Epidermal melanocyte (primary cell): Measurements from ENCODE around the gene EPHA1.

Experiments used
- DNase-seq: peaks from one replicate; pipeline ENCODE4 v3.0.0; 2011; ENCODE audit warnings: low spot score; ENCODE audit not compliant: insufficient read length

EPHA1 gene

GRCh38 chr7:143374561-143374960 is 34.1 kb downstream of the EPHA1 start:
- no peak for DNase-seq

DNA sequence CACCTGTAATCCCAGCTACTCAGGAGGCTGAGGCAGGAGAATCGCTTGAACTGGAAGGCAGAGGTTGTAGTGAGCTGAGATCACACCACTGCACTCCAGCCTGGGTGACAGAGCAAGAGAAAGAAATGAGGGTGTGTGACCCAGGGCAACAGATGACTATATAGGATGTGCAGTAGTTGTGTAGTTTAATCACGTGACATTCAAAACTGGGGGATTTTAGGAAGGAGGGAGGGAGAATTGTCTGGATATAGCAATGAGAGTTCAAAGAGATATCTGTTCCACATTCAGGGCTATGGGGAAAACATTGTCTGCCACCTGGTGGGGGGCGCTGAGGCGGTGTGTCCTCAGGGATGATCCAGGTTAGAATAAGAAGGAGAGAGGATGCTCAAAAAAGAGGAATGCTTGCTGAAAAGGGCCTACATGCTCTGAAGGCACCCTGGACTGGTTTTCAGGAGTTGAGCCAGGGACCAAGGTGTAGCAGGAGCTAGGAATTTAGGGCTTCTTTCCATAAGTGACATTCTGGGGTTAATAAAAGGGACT is 35.3 kb downstream of the EPHA1 start:
- no peak for DNase-seq

DNA sequence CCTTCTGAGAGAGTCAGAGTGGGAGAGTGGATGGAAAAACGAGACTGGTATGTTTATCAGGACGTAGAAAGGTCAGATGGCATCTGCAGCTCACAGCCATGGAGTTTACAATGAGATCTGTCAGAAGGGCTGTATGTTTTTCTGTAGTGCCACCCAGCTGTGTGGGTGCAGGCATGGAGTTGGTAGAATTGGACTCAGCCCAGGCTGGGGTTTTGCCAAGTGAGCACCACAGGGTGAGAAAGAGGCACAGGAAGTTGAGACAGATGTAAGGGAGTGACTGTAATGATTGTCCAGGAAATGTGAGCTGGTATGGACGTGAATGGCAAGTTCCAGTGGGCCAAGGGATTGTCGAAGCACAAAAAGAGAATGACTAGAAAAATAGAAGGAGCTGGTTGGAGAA is 36.6 kb downstream of the EPHA1 start:
- no peak for DNase-seq

DNA sequence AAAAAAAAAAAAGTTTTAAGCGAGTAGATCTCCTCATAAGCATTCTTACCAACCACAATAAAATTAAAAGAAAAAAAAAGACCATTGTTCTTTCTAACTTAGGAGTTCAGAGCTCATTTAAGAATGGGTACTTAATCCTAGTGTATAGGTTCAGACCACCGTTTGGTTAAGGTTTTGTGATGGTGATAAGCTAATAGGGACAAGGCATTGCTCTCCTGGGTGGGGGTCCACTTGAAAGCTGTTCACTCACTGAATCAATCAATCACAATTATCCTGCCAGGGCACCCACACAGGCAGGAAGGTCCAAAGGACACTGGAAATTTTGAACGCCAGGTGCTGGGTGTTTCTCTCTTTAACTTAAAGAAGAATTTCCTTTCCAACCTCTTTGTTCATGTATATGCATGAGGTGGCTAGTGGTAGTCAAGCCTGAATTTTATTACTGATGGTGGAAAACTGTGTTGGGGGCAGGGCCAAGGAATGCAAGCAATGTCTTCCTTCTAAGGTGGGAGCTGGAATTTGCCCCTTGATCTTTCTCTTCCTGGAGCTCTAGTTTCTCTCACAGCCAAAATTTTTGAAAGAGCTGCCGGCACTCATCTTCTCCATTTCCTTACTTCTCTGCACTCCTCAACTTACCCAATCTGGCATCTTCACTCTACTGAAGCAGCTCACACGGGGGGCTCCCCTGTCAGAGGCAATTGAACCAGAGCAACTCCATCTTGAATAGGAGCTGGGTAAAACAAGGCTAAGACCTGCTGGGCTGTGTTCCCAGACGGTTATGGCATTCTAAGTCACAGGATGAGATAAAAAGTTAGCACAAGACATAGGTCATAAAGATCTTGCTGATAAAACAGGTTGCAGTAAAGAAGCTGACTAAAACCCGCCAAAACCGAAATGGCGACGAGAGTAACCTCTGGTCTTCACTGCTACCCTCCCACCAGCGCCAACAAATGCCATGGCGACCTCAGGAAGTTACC is 38.7 kb downstream of the EPHA1 start:
- no peak for DNase-seq

- no peak for DNase-seq
Observed at GRCh38 chr7:143368387-143368786, 40.3 kb downstream of the EPHA1 start.

GRCh38 chr7:143367972-143368371 is 40.7 kb downstream of the EPHA1 start:
- no peak for DNase-seq

DNA sequence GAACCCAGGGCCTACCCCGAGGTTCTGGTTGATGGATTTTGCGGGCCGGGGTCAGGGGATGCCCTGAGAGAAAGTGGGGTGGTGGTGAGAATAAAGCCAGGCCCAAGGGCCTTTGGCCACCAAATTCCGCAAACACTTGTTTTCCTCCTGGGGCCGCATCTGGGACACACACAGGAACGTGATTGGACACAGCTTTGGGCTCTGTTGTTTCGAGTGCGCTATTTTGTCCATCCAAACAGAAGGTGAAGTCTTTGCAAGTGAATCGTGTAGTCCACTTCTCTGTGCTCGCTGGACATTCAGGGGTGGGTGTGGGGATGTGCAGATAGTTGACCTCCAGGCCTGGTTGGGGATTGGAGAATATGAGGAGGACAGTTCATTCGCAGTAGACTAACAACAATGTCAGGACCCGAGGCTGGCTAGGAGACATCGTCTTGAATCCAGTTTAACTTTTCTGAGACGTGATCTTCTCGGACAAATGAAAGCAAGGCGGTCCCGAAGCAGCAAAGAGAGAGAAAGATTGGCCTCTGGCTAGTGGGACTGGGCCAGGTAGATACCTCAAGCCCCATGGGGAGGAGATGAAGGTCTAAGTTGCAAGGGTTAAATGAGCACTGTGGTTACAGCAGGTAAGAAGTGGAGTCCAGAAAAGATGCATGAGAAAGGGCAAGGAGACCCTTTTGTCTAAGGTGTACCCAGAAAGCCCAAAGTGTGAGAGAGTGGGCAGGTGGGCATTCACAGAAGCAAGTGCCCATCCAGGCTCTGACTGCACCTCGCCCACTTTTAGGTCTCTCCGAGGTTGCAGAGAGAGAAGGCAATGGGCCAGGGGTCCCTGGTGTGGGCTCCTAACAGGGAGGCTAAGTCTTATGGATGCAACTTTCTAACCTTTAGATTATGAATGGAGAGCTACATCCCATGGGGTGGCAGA is 45.4 kb downstream of the EPHA1 start:
- DNase-seq = no peak

DNA sequence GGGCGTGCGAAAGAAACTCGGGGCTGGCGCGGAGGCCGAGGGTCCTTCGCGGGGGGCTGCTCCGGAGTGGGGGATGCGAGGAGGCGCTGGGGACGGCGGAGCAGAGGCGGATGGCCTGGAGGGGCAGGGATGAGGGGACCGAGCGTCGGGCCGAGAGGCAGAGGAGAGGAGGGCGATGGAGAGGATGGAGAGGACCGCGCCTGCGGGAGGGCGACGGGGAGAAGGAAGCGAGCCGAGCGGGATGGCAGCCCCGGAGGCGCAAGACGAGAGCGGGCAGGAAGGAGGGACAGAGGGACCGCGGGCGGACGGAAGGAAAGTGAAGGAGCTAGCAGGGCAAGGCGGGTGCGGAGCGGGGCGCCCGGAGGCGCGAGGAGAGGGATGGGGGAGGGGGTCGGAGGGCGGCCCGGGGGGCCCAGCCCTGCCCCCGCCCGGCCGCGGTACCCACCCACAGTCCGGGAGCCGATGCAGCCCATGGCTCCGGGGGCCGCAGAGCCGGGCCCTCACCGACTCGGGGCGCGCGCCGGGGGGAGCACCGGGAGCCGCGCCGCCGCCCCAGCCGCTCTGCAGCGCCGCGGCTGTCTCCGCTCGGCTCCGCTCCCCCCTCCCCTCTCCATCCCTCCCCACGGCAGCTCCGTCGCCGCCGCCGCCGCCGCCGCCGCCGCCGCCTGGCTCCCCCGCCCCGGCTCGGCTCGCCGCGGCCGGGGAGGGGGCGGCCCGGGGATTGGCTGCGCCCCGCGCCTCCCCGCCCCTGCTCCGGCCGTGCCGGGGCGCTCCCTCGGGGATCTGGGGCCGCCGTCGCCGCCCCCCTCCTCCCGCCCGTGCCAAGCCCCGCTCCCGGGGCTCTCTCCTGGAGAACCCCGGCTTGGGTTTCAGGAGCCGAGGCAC is 46.3 kb downstream of the EPHA1 start, which contains the start of gene FAM131B:
FAM131B (minus strand) TSS at position 583 of the 885 bp plus-strand sequence; CDS start at position 473, 110 bp downstream.
- DNase-seq = no peak

- DNase-seq = no peak
Observed at GRCh38 chr7:143361552-143362130, 47.0 kb downstream of the EPHA1 start.

GRCh38 chr7:143360788-143361551 is 47.7 kb downstream of the EPHA1 start:
- no peak for DNase-seq

- no peak for DNase-seq
Observed at GRCh38 chr7:143359771-143360353, 48.8 kb downstream of the EPHA1 start.

GRCh38 chr7:143358626-143359025 is 50.0 kb downstream of the EPHA1 start:
- no peak for DNase-seq

DNA sequence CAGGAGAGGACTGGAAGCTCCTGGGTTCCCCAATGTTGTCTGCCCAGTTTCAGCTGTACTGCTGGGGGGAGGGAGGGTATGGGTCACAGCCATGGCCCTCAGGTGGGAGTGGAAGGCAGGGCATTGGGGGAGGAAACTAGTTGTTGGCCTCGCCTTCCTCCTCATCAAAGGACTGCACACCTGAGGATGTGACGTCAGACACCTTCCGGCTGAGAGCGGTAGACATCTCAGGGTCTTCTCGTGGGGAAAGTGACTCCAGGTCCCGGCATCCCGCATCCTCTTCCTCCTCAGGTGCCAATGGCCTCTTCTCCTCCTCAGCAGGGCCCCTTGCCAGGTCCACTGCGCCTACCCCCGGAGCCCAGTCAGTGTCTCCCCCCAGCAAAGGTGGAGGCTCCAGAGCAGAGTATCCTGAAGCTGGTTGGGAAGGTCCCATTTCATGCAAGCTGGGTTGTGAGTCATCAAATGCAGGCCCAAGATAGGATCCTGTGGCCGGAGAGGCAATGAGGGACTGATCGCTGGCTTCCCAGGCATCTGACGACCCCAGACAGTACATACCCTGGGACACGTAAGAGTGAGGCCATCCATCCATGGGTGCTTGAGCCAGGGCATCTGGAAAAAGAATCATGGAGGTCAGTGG is 52.1 kb downstream of the EPHA1 start:
- no peak for DNase-seq

GRCh38 chr7:143355450-143356385 is 52.9 kb downstream of the EPHA1 start:
- no peak for DNase-seq

DNA sequence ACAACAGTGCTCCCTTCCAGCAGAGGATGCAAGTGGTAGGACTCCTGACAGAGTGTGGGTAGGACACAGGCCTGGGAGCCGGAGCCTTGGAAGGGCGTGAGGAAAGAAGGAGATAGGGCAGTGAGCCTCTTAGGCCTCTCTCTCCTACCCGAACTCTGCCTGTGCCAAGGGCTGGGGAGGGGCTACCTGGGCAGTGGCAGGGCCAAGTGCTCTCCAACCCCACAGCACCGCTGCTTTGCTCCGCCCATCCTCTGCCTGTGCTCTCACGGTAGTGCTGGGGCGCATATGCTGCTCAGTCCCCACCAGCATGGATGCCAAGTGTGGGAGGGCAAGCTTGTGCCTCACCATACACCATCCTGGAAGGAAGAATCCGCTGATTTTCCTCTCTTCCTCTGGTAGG is 53.7 kb downstream of the EPHA1 start:
- DNase-seq = no peak

DNA sequence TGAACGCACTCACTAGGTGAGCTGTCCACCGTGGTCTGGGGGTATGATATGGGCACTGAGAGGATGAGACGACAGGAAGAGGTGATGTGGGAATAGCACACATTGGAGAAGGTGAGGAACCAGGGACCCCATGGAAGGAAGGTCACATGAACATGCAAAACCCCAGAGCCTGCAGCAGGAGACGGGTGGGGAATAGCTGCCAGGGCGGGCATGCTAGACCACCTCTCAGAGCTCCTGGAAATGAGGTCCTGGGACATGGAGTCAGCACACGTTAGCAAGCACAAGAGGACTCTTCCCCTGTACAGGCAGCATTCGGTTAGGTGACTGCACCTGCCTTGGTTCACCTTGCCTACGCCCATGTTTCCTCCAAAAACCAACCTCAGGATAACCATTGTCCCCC is 54.3 kb downstream of the EPHA1 start:
- no peak for DNase-seq

DNA sequence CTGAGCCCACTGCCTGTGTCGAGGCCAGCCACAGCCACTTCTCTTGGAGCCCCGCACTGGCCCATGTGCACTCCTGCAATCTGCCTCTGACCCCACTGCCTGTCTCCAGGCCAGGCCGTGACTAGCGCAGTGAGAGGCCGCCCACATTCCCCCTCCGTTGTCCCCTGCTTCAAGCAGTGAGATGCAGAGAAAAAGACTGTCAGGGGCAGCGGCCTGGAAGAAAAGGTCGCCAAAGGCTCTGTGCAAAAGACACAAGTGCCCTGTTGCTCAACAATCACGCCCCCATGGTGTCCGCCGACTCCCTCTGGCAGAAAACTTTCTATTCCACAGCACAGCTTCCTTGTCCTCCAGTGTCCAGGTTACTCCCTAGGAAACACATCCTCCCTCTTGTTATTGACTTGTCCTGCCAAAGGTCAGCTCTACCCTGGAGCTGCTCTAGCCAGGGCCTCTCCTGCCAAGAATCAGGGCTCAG is 56.1 kb downstream of the EPHA1 start:
- DNase-seq = no peak
